Measurements from ENCODE around the gene ST6GALNAC3.

The ST6GALNAC3 gene

GRCh38 chr1:76351655-76352054 lies 277.1 kb downstream of the ST6GALNAC3 start:
- Histone ChIP-seq H3F3A (ENCODE audit: control insufficient read depth, insufficient read depth) (no peaks in the 10 kb centered on the region), H3K27me3 (ENCODE audit: control insufficient read depth, low read length) (no peaks in the 10 kb centered on the region), H3K4me2 (ENCODE audit: low read length) (no peak overlapping the region), H3K79me2 (ENCODE audit: control insufficient read depth, low read length) (no peaks in the 10 kb centered on the region), H3K36me3 (ENCODE audit: control insufficient read depth, low read length) (no peaks in the 10 kb centered on the region), H4K20me1 (ENCODE audit: control insufficient read depth, insufficient read depth, low read depth, low read length) (no peaks in the 10 kb centered on the region), H3K9me3 (ENCODE audit: control insufficient read depth, insufficient read depth, low read length) (no peaks in the 10 kb centered on the region), H3K4me3 (ENCODE audit: low read length) (no peak overlapping the region), H3K27ac (ENCODE audit: low read depth, low read length) (no peak overlapping the region), H3K9me2 (replicated peaks; ENCODE audit: control insufficient read depth, low read length) (no peaks in the 10 kb centered on the region), H3K4me1 (ENCODE audit: control insufficient read depth, low read length) (no peaks in the 10 kb centered on the region)
- TF ChIP-seq EZH2phosphoT487 (IDR thresholded peaks at IDR 0.05; ENCODE audit: borderline replicate concordance, low read length) (no peak), CTCF (IDR thresholded peaks at IDR 0.05; ENCODE audit: low read depth, low read length, poor library complexity, severe bottlenecking) (no peak)

GRCh38 chr1:76352741-76353435 lies 278.3 kb downstream of the ST6GALNAC3 start:
- no peaks in the 10 kb centered on the region for H4K20me1 ChIP-seq (ENCODE audit: control insufficient read depth, insufficient read depth, low read depth, low read length)
- H3K9me2 ChIP-seq (replicated peaks; ENCODE audit: control insufficient read depth, low read length): no peaks in the 10 kb centered on the region
- no peaks in the 10 kb centered on the region for H3K4me1 ChIP-seq (ENCODE audit: control insufficient read depth, low read length)
- H3K4me2 ChIP-seq (ENCODE audit: low read length): no peak overlapping the region
- H3K4me3 ChIP-seq (ENCODE audit: low read length): no peak overlapping the region
- H3K9me3 ChIP-seq (ENCODE audit: control insufficient read depth, insufficient read depth, low read length): no peaks in the 10 kb centered on the region
- H3F3A ChIP-seq (ENCODE audit: control insufficient read depth, insufficient read depth): no peaks in the 10 kb centered on the region
- H3K27me3 ChIP-seq (ENCODE audit: control insufficient read depth, low read length): no peaks in the 10 kb centered on the region
- no peaks in the 10 kb centered on the region for H3K79me2 ChIP-seq (ENCODE audit: control insufficient read depth, low read length)
- H3K36me3 ChIP-seq (ENCODE audit: control insufficient read depth, low read length): no peaks in the 10 kb centered on the region
- no peak overlapping the region for H3K27ac ChIP-seq (ENCODE audit: low read depth, low read length)
- no peak for TF ChIP-seq CTCF (IDR thresholded peaks at IDR 0.05; ENCODE audit: low read depth, low read length, poor library complexity, severe bottlenecking)
- no peak for TF ChIP-seq EZH2phosphoT487 (IDR thresholded peaks at IDR 0.05; ENCODE audit: borderline replicate concordance, low read length)

- H3K36me3 ChIP-seq (ENCODE audit: control insufficient read depth, low read length): no peaks in the 10 kb centered on the region
- no peaks in the 10 kb centered on the region for H3F3A ChIP-seq (ENCODE audit: control insufficient read depth, insufficient read depth)
- no peaks in the 10 kb centered on the region for H4K20me1 ChIP-seq (ENCODE audit: control insufficient read depth, insufficient read depth, low read depth, low read length)
- no peak overlapping the region for H3K4me2 ChIP-seq (ENCODE audit: low read length)
- H3K27ac ChIP-seq (ENCODE audit: low read depth, low read length): no peak overlapping the region
- no peak for TF ChIP-seq EZH2phosphoT487 (IDR thresholded peaks at IDR 0.05; ENCODE audit: borderline replicate concordance, low read length)
- TF ChIP-seq CTCF (IDR thresholded peaks at IDR 0.05; ENCODE audit: low read depth, low read length, poor library complexity, severe bottlenecking): no peak
- H3K79me2 ChIP-seq (ENCODE audit: control insufficient read depth, low read length): no peaks in the 10 kb centered on the region
- no peak overlapping the region for H3K4me3 ChIP-seq (ENCODE audit: low read length)
- H3K9me3 ChIP-seq (ENCODE audit: control insufficient read depth, insufficient read depth, low read length): no peaks in the 10 kb centered on the region
- no peaks in the 10 kb centered on the region for H3K9me2 ChIP-seq (replicated peaks; ENCODE audit: control insufficient read depth, low read length)
- H3K4me1 ChIP-seq (ENCODE audit: control insufficient read depth, low read length): no peaks in the 10 kb centered on the region
- no peaks in the 10 kb centered on the region for H3K27me3 ChIP-seq (ENCODE audit: control insufficient read depth, low read length)
Observed at GRCh38 chr1:76354236-76354635, 279.7 kb downstream of the ST6GALNAC3 start.
